Medulla oblongata (tissue), 1 donor: ENCODE results near the gene CATSPER1.
A peak's percentile ranks its signal among the peaks of the same experiment; 100 is the strongest.
"Not testable (repeated sequence)": the region's sequence is repeated elsewhere in the genome, so short reads cannot be mapped to it uniquely, and the experiment has no call there.

Experiments
- DNase-seq: peaks from one replicate; pipeline ENCODE4 v3.0.0-alpha.2; 2015; ENCODE audit errors: extremely low spot score

CATSPER1 gene

DNA sequence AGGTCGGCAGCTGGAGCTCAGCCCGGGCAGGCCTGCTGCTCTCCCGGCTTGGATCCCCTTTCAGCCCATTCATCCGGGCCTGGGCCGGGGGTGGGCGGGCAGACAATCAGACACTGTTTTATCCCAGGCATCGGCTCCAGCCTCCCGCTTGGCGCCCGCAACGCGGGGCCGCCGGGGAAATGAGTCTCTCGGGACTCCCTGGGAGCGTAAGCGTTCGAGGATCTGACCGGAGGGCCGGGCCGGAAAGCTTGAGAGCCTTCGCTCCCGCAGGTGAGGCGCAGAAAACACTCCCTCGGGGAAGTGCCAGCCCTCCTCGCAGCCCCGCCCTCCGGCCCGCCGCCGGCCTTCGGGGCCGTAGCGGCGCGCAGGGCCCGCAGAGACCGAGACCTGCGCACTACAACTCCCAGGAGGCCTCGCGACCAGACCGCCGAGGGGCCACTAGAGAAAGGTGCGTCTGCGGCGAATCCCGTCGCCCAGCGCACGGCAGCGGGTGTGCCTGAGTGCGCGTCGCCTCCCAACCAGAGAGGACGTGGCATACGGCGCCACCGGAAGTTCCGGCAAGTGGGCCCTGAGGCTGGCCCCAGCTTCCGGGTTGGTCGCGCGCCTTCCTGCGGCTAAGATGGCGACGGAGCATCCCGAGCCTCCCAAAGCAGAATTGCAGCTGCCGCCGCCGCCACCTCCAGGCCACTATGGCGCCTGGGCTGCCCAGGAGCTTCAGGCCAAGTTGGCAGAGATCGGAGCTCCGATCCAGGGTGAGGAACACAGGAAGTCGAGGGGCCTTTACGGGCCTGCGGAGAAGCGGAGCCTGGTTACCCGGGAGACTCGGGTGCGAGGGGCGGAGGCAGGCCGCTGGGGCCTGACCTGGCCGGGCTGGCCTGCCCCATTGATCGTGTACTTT lies 25.7 kb upstream of the CATSPER1 start, which contains the start of gene SF3B2:
SF3B2 (plus strand) TSS at position 599 of the 898 bp plus-strand sequence; CDS start at position 620, 21 bp downstream.
- DNase-seq: peak; percentile 99

DNA sequence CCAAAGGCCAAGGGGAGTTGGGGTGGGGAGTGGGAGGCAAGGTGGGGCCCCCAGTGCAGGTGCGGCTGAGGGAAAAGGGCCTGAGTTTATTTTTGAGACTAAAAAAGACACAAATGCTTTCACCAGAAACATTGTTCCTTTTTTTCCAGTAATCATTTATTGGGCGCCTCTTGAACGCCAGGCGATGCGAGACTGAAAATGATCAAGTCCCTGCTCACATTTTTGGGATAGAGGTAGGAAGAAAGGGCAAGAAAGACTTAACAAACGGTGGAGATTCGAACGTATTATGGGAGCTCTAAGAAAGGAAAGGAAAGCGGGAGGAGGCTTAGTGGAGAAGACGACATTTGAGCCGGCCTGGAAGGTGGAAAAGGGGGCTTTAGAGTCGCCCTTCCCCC lies 25.1 kb upstream of the CATSPER1 start:
- DNase-seq: no peak

DNA sequence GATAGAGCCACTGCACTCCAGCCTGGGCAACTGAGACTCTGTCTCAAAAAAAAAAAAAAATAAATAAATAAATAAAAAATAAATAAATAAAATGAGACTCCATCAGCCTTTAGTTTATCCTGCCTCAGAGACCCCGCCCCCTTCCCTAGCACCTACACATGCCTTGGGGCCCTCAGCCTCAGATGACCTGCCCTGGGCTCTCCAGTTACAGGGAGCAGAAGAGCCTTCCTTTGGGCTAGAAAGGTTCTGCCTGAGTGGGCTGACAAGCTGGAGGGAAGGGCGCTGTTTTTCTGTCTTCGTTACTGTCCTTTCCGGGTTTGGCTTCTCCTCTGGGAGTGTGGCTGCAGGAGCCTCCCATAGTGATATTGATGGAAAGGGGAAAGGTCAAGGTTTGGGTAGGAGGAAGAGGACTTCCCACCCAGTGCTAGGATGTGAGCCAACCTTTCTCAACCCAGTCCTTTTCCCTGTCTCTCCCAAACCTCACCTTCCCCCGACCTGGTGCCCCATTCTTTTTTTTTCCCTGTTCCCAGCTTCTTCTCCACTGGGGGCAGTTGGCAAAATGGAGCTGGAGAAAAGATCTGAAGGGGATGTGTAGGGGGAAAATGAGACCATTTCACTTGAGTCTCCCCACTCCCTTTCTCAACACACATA lies 24.4 kb upstream of the CATSPER1 start:
- DNase-seq: no peak

DNA sequence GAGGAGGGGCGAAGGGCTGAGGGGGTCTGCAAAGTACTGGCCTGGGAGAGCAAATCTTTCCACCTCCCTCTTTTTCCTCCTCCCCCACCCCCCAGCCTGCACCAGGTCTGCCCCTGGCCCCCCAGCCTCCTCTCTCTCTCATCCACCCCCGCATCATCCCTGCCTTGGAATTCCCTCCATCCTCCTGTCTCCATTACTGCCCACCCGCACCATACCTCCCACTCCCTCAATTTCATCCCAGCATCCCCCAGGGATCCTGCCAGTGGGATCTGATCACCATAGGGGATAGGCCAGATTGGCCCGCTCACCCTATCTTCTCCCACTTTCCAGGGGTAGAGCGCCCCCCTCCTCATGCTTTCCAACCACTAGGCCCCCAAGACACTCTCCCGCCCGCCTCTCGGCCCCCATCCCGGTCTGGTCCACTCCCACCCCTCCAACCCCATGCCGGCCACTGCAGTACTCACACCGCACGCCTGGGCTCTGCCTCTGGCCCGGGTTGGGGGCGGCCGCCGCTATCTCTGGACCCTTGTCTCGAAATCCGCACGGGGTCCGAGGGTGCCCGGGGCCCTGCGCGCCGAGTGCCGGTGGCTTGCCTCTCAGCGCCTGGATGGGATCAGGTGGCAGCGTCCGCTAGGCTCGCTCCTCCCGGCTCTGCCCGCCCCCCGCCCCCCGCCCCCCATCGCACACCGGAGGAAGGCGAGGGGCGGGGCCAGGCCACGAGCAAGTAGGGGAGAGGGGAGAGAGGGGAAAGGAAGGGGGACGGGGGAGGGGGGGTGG lies 22.5 kb upstream of the CATSPER1 start, which contains the start of gene GAL3ST3:
GAL3ST3 (minus strand) TSS at position 615 of the 777 bp plus-strand sequence. CDS start 3,746 bp downstream, outside the sequence.
- no peak for DNase-seq

DNA sequence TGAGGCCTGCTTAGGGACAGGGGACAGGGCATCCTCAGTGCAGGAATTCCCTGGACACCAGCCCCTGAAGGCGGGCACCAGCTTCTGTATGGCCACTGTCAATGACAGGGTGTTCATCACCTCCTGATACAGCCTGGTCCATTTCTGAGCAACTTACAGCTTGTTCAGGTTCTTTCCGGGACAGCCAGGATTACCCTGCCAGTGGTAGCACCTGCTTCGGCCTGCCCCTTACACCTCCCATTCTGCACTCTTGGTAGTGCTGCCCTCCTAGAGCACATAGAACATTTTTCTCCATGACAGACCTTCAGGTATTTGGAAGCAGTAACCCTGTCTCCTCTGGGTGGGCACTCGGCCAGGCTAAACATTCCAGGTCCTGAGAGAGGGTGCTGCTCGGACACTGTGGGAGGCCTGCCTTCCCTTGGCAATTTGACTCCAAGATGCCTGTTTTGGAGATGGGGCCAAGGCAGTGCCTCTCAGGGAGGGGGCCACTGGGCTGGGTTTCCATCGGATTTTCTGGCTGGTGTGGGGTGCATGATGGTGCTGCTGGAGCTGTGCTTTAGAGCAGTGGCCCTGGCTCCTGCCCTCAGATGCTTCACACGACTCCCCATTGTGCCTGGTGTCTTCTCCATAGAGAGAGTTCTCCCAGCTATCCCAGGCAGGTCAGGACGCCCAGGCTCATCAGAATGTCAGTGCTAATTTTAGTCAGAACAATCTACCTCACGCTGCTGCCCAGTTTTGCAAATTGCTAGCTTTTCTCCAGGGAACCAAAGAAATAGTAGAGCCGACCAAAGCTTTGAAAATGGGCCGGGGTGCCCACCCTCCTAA lies 21.5 kb upstream of the CATSPER1 start:
- no peak for DNase-seq

DNA sequence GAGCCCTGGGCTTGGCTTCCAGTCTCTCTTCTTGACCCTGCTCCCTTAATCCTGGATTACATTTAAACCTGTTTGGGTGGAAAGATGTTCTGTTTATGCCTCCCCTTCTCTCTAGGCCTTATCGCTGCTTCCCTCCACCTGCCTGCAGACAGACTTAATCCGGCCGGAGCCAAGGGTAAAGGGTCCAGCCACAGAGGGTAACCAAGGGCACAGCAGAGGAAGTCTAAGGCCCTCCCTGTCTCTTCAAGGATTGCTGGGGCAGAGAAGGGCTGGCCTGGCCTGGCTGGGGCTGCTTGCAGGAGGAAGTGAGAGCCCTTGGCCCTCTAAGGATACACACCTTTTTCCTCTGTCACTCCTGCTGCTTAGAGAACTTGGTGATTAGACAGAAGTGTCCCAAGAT lies 20.6 kb upstream of the CATSPER1 start:
- no peak for DNase-seq

DNA sequence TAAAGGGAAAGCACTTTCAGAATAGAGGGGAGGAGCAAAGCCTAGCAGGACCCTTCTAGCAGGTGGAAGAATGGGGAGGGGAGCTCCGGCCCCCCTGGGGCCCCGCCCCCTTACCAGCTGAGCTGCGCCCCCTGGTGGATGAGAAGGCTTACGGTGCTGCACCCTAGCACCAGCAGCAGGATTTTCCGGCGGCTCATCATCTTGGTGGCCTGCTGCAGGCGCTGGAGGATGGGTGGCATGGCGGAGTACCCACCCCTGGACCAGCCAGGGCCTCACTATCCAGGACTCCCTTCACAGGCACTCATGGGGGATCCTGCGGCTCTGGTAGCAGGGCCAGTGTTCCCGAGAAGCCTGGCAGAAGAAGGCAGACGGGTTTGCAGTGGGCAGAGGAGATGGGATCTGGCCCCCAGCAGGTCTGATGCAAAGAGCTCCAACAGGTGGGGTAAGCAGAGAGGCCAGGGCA lies 18.9 kb upstream of the CATSPER1 start:
- DNase-seq: peak; percentile 87

DNA sequence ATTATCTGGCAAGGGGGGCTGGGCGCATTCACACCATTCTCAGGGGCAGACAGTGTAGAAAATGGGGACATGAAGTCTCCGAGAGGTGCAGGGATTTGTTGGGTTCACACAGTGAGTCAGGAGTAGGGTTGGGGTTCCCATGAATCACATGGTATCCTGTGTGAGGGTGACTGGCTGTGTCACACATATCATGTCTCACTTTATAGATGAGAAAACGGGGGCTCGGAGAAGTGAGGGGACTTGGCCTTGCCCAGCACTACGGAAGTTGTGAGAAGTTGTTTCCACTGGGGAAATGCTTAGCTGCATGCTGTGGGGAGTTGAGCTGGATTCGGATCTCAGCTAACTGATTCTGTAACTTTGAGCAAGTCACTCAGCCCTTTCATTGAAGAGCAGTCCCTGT lies 18.5 kb upstream of the CATSPER1 start:
- DNase-seq: no peak

DNA sequence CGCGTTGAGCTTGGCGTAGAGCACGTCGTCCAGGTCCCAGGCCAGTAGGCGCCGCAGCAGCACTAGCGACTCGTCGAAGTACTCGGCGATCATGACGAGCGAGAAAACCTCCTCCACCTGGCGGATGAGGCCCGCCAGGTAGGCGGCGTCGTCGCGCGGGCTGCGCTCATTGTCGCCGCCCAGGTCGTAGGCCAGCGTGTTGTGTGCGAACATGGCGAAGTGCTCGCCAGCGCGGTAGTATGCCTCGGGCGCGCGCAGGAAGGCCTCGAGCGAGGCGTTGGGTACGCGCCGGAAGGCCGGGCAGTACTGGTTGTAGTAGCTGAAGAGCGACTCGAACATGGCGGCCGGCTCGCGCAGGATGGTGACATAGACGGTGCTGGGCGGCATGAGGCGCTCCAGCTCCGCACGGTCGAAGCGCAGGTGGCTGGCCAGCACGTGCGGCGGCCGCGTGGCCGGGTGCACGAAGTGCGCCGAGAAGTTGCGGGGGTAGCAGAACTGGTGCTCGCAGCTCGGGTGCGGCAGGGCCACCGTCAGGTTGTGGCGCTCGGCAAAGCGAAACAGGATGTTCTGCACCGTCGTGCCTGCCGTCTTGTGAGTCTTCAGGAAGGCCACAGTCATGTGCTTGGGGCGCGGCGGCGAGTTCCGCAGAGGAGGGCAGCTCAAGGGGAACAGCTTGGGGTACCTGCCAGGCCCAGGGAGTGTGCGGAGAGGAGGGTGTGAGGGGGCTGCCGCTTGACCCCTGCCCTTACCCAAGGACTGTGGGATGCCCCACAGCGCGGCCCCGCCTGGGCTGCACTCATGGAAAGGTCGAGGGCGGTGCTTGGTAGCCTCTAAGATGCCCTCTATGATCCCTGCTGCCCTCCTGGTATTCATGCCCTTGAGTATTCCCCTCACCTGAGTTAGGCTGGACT lies 17.0 kb upstream of the CATSPER1 start:
- DNase-seq: no peak

DNA sequence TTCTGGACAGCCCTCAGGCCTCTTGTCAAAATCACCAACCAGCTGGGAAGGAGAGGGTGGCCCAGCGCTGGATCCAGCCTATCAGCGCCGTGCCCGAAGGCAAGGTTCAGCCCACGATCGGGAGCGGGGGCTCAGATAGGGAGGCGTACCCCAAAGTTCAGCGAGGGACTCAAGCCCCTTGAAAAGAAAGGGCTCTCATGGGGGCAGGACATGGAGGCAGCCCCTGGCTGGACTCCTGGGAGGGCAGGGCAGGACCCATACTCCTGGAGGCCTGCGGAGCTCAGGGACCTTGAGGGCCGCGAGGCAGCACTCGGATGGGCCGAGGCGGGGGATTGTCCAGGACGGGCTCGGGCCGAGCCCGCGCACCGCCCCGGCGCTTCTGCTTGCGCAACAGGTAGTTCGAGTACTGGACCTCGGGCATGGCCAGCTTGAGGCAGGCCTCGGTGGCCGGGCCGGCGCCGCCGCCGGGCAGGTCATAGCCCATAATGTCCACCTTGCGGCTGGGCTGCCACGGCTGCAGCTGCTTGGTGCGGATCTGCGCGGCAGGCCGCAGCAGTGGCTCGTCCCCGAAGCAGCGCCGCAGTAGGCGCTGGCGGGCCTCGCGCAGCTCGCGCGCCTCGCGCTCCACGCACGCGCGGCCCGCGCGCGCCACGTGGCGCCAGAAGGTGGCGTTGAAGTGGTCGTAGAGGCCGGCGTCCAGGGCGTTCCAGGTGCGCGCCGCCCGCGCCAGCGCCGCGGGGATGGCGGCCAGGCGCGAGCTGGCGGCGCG lies 16.1 kb upstream of the CATSPER1 start:
- no peak for DNase-seq

DNA sequence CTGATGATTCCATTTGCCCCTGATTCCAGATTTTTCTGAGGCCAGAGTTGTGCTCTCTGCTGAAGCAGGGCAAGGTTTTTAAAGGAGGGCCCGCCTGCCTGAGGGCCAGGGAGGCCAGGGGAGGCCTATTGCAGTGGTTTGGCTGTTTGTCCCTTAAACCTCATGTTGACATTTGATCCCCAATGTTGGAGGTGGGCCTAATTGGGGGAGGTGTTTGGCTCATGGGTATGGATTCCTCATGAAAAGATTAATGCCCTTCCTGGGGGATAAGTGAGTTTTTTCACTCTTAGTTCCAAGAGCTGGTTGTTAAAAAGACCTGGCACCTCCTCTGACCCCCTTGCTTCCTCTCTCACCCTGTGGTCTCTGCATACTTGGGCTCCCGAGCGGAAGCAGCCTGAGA lies 13.5 kb upstream of the CATSPER1 start:
- no peak for DNase-seq

DNA sequence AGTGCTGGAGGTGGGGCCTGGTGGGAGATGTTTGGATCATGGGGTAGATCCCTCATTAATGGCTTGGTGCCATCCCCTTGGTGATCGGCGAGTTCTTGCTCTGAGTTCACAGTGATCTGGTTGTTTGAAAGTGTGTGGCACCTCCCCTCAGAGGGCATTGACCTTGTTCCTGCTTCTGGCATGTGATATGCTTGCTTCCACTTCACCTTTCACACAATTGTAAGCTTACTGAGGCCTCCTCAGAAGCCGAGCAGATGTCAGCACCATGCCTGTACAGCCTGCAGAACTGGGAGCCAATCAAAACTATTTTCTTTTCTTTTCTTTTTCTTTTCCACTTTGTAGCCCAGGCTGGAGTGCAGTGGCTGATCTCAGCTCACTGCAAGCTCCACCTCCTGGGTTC lies 11.0 kb upstream of the CATSPER1 start:
- no peak for DNase-seq

DNA sequence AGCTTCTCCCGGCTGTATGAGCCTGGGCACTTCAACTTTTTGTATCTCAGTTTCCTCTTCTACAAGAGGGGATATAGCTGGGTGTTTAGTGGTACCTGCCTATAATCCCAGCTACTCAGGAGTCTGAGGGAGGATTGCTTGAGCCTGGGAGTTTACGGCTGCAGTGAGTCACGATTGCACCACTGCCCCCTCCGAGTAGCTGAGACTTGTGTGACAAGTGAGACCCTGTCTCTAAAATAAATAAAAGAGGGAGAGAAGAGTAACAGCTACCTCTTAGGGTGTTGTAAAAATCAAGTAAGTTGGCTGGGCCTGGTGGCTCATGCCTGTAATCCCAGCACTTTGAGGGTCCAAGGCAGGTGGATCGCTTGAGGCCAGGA lies 10.0 kb upstream of the CATSPER1 start:
- no peak for DNase-seq

DNA sequence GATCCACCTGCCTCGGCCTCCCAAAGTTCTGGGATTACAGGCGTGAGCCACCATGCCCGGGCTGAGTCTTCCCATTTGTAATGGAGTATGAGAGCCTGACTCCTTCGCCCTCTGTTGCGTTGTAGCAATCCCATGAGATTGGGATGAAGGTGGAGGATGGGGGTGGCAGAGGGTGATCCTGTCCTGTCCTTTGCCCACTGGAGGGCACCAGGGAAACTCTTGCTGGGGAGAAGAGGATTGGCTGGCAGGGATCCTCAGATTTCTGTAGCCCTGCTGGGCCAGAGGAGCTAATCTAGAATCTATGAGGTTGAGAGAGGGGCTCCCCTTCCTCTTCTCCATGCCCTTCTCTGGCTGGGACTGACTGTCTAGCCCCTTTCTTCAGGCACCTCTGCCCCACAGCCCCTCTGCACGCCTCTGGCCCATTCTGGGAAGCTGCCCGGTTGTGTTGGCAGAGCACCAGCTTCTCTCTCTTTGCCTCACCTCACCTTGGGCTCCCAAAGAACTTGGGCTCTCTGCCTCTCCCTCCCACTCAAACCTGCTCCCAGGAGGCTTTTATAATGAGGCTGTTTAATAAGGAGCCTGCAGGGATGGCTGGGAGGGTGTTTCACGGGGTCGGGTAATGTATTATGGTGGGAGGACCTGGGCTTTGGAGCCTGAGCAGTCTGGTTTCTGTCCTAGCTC lies 9.5 kb upstream of the CATSPER1 start:
- no peak for DNase-seq

DNA sequence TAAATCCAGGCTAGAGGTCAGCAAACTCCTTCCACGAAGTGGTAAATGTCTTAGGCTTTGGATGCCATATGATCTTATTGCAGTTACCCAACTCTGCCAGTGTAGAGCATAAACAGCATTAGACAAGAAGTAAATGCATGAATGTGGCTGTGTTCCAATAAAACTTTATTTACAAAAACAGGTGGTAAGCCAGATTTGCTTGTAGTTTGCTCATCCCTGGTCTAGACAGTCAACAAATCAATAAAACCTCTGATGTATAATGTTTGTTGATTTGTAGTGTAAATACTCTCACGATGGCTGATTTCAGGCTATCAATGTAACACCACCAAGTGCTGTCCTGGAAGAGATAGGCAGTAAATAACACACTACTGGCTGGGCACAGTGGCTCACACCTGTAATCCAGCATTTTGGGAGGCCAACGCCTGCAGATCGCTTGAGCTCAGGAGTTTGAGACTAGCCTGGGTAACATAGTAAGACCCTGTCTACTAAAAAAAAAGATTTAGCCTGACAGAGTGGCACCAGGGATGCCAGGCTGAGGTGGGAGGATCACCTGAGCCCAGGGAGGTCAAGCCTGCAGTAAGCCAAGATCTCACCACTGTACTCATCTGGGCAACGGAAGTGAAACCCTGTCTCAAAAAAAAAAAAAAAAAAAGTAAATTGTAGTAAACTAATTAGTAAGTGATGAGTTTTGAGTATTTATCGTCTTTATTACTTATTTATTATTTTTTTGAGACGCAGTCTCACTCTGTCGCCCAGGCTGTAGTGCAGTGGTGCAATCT lies 6.9 kb upstream of the CATSPER1 start:
- no peak for DNase-seq

DNA sequence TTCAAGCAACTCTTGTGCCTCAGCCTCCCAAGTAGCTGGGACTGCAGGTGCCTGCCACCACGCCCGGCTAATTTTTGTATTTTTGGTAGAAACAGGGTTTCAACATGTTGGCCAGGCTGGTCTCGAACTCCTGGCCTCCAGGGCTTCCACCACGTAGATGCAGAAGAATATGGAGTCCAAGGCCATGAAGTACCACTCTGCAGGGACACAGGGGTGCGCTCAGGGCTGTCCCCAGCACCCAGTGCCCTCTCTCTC lies 3.2 kb downstream of the CATSPER1 start:
- not testable (repeated sequence) for DNase-seq

DNA sequence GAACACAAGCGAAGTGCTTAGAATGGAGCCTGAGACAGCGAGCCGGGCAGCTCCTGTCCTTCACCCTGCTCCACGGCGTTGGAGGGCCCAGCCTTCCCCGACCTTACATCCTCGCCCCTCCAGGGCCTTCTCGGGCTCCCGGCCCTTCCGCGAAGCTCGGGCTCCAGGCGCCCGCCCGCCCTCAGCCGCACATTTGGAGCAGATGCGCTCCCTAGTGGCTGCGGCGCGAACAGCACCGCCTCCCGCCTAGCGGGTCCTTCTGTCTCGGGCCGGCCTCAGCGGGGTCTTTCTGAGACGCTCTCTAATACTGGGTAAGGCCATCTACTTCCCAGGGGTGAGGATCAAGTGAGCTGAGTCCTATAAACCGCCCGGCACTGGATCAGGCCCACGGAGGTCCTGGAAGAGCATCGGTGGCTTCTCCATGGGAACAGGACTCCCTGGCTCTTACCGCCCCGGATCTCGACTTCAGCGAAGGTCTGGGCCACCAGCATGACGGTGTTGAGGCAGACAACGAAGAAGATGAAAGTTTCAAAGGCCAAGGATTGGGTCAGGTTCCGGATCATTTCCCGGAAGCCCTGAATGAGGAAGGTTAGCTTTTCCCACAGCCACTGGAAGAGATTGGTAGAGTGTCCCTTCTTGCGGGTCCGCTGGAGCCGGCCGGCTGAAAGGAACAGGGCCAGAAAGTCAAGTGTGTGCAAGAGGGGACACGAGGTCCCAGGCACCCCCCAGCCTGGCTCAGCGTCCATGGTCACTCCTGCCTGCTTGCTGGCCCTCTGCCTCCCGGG lies 3.7 kb downstream of the CATSPER1 start:
- DNase-seq: peak; percentile 64
